ENCODE measurements around the gene JAGN1. TPM values are rescaled to one million over a fixed set of nuclear protein-coding genes. Genes with fewer than 3 reads are reported as not detected.
A peak's percentile ranks its signal among the peaks of the same experiment; 100 is the strongest.

The JAGN1 gene
- total and polyA plus RNA-seq, 9 of the 15 experiments (the other 6 are each of a cell fraction or from before 2014, with no cell fraction given): 31.6 to 77.8 (median 40.3) TPM

DNA sequence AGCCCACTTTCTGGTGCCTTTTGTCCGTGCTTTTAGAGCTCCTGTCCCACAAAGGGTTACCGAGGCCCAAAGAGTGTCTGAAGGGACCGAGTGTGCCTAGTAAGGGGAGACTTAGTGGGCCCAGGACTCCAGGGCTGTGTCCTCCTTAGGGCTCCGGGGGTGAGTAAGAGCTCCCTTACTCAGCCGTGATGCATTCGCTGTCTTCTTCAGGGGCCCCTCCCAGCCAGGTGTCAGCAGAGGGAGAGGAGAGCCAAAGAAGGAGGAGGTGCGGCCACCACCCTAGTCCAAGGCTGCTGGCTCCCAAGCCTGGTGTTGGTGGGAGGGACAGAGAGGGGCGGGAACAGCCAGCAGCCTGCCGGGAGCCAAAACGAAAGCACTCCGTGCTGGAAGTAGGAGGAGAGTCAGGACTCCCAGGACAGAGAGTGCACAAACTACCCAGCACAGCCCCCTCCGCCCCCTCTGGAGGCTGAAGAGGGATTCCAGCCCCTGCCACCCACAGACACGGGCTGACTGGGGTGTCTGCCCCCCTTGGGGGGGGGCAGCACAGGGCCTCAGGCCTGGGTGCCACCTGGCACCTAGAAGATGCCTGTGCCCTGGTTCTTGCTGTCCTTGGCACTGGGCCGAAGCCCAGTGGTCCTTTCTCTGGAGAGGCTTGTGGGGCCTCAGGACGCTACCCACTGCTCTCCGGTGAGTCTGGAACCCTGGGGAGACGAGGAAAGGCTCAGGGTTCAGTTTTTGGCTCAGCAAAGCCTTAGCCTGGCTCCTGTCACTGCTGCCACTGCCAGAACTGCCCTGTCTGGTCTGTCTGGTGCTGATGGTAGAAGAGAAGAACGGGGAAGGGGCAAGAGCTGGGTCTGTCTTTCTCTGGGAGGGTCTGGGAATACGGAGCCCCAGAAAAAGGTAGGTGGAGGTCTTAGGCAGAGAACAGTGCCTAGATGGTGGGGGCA is 26.6 kb downstream of the JAGN1 start, which contains the start of gene IL17RC (continued):
- TF ChIP-seq MAZ (CRISPR knock-in tag; conservative IDR thresholded peaks at IDR 0.05 in 1 of 2, IDR thresholded peaks at IDR 0.05 in 1 of 2) (peak; percentile 74 to 83), SRSF9 (IDR thresholded peaks at IDR 0.05; ENCODE audit: borderline replicate concordance, low read depth, low read length) (no peak), HBP1 (CRISPR knock-in tag; IDR thresholded peaks at IDR 0.05) (no peak), PTBP1 (IDR thresholded peaks at IDR 0.05; ENCODE audit: low read depth, low read length) (no peak), ZNF197 (CRISPR knock-in tag; IDR thresholded peaks at IDR 0.05; ENCODE audit: low read depth) (no peak), HNRNPLL (IDR thresholded peaks at IDR 0.05; ENCODE audit: low read depth, low read length, poor library complexity, severe bottlenecking) (no peak), ZNF133 (CRISPR knock-in tag; IDR thresholded peaks at IDR 0.05) (0 out of 2 replicates have a peak, but pooled peaks have one; percentile 10), ATF3 (IDR thresholded peaks at IDR 0.05) (no peak; the same call in 1 of the 2 replicates), ATF3 (CRISPR knock-in tag; conservative IDR thresholded peaks at IDR 0.05) (no peak), RCOR1 (IDR thresholded peaks at IDR 0.05; ENCODE audit: borderline replicate concordance in 1 of 2, low read depth in 2 of 2, low read length in 2 of 2) (0 out of 4 replicates have a peak, but pooled peaks of 1 of the 2 experiments have one; percentile 10), CBX3 (IDR thresholded peaks at IDR 0.05; ENCODE audit: borderline replicate concordance in 1 of 2, low read length in 2 of 2) (peak in 1 of 2 experiments; percentile 15; a peak in 1 of 3 replicates), NCOA4 (IDR thresholded peaks at IDR 0.05; ENCODE audit: partially characterized antibody) (no peak), ATF7 (IDR thresholded peaks at IDR 0.05) (peak; percentile 69), RFX1 (IDR thresholded peaks at IDR 0.05) (no peak), NEUROD1 (IDR thresholded peaks at IDR 0.05; ENCODE audit: borderline replicate concordance, low read depth, low read length, partially characterized antibody) (no peak), SAFB2 (IDR thresholded peaks at IDR 0.05; ENCODE audit: borderline replicate concordance, low read depth, low read length, severe bottlenecking) (no peak)
- TF ChIP-seq, protein P1, sequence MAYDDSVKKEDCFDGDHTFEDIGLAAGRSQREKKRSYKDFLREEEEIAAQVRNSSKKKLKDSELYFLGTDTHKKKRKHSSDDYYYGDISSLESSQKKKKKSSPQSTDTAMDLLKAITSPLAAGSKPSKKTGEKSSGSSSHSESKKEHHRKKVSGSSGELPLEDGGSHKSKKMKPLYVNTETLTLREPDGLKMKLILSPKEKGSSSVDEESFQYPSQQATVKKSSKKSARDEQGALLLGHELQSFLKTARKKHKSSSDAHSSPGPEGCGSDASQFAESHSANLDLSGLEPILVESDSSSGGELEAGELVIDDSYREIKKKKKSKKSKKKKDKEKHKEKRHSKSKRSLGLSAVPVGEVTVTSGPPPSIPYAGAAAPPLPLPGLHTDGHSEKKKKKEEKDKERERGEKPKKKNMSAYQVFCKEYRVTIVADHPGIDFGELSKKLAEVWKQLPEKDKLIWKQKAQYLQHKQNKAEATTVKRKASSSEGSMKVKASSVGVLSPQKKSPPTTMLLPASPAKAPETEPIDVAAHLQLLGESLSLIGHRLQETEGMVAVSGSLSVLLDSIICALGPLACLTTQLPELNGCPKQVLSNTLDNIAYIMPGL (CRISPR knock-in tag; IDR thresholded peaks at IDR 0.05): no peak
- TF ChIP-seq, protein P2, sequence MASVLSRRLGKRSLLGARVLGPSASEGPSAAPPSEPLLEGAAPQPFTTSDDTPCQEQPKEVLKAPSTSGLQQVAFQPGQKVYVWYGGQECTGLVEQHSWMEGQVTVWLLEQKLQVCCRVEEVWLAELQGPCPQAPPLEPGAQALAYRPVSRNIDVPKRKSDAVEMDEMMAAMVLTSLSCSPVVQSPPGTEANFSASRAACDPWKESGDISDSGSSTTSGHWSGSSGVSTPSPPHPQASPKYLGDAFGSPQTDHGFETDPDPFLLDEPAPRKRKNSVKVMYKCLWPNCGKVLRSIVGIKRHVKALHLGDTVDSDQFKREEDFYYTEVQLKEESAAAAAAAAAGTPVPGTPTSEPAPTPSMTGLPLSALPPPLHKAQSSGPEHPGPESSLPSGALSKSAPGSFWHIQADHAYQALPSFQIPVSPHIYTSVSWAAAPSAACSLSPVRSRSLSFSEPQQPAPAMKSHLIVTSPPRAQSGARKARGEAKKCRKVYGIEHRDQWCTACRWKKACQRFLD (CRISPR knock-in tag; IDR thresholded peaks at IDR 0.05): no peak
- TF ChIP-seq, protein P3, sequence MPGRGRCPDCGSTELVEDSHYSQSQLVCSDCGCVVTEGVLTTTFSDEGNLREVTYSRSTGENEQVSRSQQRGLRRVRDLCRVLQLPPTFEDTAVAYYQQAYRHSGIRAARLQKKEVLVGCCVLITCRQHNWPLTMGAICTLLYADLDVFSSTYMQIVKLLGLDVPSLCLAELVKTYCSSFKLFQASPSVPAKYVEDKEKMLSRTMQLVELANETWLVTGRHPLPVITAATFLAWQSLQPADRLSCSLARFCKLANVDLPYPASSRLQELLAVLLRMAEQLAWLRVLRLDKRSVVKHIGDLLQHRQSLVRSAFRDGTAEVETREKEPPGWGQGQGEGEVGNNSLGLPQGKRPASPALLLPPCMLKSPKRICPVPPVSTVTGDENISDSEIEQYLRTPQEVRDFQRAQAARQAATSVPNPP (IDR thresholded peaks at IDR 0.05; ENCODE audit: borderline replicate concordance, insufficient read depth, insufficient read length): no peak

All from K562 (cell line).